Fibroblast of skin of right biceps (primary cell): ENCODE measurements around the gene TADA2A.
"Not testable (repeated sequence)": the region's sequence is repeated elsewhere in the genome, so short reads cannot be mapped to it uniquely, and the experiment has no call there.

Experiments used
- DNase-seq: peaks from one replicate; pipeline ENCODE4 v3.0.0-alpha.2; 2013

Gene TADA2A

DNA sequence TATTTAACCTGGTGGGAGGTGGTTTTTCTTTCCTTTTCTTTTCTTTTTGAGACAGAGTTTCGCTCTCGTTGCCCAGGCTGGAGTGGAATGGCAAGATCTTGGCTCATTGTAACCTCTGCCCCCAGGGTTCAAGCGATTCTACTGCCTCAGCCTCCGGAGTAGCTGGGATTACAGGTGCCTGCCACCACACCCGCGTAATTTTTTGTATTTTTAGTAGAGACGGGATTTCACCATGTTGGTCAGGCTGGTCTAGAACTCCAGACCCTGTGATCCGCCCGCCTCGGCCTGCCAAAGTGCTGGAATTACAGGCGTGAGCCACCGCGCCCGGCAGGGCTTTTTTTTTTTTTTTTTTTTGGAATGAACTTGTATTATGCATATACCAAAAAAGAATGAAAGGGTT lies 1.2 kb upstream of the TADA2A start:
- not testable (repeated sequence) for DNase-seq

DNA sequence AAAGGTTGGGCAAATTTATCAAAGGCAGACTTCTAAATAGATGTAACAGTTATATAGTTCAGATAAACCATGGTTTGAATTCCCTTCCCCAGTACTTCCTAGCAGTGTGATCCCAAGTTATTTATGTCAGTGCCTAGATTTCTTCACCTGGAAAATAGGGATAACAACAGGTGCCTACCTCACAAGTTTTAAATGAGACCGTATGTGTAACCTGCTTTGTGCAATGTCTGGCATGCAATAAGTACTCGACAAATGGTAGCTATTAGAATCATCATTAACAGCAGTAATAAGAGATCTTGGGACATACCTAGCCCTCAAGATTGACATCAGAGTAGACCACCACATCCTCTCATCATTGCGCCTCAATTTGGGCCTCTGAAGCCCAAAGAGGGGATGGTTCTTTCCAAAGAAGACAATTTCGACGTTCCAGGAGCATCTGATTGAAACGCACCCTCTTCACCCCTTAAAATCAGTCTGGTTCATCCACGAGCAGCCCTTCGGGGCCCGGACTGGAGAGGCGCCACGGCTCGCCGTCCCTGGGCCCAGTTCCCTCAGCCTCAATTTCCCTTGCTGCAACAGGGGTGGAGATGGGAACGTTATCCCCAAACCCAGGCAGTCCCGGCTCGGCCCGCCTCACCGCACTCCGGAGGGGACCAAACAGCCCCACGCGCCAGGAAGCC lies 591 bp upstream of the TADA2A start:
- DNase-seq = no peak

DNA sequence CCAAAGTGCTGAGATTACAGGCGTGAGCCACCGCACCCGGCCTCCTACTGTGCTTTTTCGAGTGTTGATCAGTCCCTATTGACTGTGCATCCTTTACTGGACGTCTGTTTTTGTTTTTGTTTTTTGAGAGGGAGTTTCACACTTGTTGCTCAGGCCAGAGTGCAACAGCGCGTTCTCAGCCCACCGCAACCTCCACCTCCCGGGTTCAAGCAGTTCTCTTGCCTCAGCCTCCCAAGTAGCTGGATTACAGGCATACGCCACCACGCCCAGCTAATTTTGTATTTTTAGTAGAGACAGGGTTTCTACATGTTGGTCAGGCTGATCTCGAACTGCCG lies 1.4 kb downstream of the TADA2A start:
- DNase-seq = not testable (repeated sequence)

DNA sequence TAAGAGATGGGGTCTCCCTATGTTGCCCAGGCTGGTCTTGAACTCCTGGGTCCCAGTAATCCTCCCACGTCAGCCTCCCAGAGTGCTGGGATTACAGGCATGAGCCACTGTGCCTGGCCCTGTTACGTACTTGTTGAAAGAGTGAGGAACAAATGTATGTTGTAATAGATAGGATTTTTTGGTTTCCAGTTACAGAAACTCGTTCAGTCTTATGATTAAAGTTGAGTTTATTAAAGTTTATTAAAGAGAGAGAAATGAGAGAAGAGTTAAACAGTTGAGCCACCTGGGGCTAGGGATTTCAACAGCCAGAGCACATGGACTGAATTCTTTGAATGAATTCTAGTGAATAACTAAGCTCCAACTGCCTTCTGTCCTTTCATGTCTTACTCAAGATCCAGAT lies 3.7 kb downstream of the TADA2A start:
- no peak for DNase-seq

DNA sequence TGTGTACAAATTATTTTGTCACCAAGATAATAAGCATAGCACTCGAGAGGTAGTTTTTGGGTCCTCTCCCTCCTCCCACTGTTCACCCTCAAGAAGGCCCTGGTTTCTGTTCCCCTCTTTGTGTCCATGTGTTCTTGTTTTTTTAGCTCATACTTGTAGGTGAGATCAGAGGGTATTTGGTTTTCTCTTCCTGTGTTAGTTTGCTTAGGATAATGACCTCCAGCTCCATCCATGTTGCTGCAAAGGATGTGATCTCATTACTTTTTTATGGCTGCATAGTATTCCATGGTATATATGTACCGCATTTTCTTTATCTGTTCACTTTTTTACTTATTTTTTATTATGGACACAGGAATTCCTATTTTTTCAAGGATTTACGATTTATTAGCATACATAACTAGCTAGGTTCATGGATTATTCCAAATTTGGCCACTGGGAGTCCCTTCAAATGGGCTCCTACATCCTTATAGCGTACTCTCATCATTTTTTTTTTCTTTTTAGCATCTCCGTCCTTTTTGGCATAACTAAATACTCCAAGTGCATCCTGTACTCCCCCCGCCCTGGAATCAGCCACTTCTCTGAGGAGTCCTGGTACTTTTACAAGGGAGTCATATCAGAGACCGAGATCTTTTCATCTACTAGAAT lies 7.3 kb downstream of the TADA2A start:
- no peak for DNase-seq

DNA sequence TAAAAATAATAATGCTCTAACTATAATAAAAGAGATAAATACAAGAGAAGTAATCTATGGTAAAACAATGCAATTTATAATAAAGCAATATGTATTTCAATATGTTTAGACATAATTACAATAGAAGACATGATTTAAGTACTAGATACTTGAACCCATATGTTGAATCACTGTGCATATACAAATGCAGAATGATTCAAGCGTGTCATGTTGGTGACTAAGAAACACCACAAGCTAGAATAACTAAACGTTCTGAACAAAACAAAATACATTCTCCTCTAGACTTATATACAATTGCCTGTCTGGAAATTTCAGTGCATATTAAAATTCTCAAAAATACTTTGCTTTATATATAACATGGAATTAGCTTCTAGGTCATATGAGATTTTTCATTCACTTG lies 11.2 kb downstream of the TADA2A start:
- peak; percentile 42 for DNase-seq

DNA sequence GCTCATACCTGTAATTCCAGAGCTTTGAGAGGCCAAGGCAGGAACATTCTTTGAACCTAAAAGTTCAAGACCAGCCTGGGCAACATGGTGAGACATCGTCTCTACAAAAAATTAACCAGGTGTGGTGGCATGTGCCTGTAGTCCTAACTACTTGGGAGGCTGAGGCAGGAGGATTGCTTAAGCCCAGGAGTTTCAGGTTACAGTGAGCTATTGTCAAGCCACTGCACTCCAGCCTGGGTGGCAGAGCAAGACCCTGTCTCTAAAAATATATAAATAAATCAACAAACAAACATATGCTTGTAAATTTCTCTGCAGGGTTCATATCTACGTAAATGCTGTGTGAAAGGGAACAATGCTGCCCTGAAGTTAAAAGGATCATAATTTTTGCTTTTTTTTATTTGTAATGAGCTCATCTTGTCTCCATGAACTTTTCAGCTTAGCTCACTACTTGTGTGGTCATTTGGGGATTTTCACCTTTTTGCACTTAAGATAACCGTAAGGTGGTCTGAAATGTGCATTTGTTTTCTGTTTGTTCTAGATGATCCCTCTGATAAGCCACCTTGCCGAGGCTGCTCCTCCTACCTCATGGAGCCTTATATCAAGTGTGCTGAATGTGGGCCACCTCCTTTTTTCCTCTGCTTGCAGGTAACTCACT lies 16.4 kb downstream of the TADA2A start:
- no peak for DNase-seq

DNA sequence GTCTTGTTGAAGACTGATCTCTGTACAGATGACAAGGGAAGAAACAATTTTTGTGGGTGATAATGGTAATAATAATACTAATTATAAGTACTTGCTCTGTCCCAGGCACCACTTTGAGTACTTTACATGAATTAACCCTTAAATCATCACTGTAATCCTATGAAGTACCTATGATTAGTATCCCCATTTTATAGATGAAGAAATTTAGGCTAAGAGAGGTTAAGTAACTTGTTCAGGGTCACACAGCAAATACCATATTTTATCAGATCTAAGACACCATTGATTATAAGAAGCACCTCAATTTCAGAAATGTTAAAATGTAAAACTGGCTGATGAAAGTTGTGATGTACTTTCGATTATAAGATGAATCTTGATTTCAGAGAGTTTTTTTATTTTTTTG lies 18.6 kb downstream of the TADA2A start:
- DNase-seq = no peak

DNA sequence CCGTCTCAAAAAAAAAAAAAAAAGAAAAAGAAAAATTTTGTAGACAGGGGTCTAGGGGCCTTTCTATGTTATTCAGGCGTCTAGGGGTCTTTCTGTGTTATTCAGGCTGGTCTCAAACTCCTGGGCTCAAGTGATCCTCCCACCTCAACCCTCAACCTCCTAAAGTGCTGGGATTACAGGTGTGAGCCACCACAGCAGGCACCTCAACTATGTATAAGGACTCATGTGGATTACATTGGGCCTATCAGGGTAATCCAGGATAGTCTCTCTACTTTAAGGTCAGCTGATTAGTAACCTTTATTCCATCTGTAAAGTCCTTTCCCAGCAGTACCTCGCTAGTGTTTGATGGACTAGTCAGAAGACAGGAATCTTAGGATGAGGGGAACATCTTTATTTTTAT lies 22.4 kb downstream of the TADA2A start:
- no peak for DNase-seq

DNA sequence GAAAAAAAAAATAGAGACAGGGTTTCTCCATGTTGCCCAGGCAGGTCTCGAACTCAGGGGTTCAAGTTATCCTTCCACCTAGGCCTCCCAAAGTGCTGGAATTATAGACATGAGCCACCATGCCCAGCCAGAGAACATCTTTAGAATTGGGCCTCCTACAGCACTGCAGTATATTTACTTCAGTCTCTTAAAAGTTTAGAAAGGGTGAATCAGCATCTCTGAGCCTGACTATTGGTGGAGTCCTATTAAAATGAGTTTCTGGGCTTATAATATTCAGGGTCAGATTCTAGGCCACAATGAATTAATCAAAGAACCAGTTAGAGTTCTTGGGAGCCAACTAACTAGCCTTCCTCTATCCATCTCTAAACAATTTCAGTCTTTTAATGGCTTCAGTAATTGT lies 22.8 kb downstream of the TADA2A start:
- no peak for DNase-seq

DNA sequence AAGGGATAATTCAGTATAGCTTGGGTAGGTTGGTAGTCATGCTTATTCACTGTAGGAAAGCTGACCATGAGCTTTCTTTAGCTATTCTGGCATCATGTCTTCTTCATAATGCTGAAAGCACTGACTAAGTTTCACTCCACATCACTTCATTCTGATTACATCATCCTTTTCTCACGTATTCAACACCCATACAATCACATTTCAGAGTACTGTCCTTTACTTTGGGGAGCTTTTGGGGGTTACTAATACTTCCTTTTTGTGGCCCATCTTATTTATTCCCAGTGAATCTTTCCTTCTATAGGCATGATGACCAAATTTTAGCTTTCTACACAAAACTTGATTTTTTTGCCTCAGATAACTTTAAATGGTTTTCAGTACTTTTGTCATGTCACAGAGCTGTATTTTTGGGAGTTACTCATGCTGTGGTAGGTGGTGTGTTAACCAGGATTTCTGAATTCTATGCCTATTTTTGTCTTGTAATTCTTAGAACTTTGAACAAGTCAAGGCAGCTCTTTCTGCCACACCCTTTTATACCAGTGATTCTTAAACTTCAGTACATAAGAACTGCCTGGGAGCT lies 23.5 kb downstream of the TADA2A start:
- DNase-seq = peak; percentile 69

DNA sequence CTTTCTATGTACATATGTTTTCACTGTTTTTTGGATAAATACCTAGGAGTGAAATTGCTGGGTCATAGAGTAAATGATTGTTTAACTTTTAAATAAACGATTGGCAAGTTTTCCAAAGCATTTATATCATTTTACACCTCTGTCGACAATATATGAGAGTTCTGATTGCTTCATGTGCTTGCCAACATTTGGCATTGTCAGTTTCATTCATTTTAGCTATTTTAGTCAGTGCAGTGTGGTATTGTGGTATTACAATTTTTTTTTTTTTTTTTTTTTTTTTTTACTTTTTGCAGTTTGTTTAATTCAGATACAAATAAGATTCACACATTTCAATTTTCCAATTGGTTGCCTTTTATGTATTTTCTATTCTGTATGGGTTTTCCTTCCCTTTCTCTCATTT lies 26.0 kb downstream of the TADA2A start:
- no peak for DNase-seq

DNA sequence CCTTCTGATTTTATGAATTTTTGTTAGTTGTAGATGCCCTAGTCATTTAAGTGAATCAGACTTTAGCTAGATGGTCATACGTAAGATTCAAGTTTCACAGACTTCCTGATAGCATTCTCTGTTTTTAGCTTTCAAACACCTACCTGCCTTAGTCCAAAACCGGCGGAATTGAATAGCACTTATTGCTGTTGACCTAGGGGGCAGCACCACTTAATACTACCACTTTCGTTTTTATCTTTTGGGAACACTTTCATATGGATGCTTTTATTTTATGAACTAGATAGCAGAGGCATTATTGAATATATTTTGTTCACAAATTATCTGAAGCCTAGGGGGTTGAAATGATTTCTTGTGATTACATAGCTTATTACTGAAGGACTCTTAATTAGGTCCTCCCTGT lies 31.5 kb downstream of the TADA2A start:
- DNase-seq = no peak

DNA sequence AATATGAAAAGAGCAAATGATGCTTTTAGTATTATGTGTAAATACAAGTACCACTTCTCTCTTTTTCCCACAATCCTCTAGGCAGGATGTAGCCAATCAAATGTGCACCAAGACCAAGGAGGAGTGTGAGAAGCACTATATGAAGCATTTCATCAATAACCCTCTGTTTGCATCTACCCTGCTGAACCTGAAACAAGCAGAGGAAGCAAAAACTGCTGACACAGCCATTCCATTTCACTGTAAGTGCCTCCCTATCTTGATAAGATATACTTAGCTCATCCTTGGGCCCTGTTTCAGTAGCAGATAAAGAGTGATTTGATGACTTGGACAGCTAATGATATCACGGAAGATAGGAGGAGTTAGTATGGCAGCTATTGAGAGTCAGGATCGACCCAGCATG lies 33.7 kb downstream of the TADA2A start:
- no peak for DNase-seq

DNA sequence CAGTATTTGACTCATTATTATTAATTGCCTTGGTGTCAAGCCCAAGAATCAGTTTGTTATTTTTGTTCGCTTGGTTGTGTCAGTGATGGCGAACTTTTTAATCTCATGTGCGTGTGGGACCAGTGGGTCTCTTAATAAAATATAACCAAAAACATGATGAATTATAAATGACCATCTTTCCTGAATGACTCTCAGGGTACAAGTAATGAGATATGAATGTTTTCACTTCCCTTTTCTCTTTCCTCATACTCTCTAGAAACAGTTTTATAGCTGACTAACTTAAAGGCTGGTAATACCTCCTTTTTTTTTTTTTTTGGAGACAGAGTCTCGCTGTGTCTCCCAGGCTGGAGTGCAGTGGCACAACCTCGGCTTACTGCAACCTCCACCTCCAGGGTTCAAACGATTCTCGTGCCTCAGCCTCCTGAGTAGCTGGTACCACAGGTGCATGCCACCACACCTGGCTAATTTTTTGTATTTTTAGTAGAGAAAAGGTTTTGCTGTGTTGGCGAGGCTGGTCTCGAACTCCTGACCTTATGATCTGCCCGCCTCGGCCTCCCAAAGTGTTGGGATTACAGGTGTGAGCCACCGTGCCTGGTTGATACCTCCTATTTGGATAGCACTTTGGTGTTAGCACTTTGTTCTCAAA lies 34.8 kb downstream of the TADA2A start:
- peak; percentile 10 for DNase-seq

DNA sequence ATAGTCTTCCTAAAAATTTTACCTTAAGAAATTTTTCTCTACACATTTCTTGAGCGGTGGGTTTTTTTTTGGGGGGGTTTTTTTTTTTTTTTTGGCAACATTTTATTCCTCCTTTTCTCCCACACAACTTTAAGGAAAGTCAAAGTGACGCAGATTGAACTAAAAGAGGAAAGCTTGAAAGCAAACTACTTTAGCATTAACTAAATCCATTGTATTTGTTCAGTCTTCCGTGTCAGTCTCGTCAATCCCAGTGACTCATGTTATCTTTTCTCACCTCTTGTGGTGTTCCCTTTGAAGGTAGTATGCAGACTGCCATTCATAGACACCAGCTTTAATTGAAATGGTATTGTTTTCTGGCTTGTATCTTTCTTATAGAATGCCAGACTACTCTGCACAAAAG lies 39.3 kb downstream of the TADA2A start:
- no peak for DNase-seq

DNA sequence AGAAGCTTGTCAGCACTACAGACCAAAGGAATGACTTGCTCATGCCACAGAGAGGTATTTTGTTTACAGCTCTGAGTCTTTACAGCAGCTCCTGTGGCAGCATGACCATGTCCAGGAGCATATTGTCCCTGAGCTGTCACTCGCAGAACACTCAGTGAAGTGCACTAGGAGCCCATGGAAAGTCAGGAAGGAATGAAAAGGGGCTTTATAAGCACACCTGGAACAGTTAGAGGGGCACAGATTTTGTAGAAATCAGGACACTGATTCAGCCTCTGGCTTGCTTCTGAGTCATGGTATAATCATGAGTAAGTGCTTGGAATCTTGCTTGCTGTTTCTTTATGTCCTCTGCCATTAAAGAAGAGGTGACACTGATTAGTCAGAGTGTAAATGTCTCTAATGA lies 41.0 kb downstream of the TADA2A start:
- DNase-seq = peak; percentile 54

DNA sequence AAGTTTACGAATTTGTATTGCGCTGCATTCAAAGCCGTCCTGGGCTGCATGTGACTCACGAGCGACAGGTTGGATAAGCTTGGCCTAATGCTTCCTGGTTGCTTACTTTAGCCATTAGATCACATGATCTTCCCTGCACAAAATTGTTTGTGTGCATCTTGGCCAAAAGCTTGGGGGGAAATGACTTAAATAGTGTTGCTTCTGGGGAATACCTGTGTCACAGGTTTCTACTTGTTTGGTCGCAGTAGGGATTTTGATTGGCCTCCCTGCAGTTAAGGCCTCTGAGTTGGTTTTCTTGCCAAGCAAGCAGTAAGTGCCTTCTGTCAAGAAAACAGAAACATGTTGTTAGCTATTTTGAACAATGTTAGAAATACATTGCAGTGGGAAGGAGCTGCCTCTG lies 43.4 kb downstream of the TADA2A start:
- no peak for DNase-seq

DNA sequence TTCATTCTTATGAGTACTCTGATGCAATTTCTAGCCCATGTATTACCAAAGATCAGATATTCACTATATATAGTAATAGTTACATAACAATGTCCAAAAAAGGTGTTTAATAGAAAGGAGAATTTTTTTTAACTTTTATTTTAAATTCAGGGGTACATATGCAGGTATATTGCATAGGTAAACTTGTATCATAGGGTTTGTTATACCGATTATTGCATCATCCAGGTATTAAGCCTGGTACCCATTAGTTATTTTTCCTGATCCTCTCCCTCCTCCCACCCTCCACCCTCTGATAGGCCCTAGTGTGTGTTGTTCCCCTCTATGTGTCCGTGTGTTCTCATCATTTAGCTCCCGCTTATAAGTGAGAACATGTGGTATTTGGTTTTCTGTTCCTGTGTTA lies 51.1 kb downstream of the TADA2A start:
- DNase-seq = not testable (repeated sequence)

DNA sequence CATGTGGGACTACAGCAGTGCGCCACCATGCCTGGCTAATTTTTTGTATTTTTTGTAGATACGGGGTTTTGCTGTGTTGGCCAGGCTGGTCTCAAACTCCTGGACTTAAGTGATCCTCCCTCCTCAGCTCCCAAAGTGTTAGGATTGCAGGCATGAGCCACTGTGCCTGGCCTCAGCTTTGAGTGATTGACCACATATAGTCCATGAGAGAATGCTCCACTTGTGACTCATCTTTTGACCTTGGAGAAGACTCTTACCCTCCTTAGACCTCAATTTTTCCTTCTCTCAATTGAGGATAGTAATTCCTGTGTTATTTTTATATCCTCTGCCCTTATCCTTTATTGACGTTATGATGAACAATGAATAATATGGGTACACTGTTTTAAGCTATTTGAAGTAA lies 52.1 kb downstream of the TADA2A start:
- DNase-seq = peak; percentile 84

DNA sequence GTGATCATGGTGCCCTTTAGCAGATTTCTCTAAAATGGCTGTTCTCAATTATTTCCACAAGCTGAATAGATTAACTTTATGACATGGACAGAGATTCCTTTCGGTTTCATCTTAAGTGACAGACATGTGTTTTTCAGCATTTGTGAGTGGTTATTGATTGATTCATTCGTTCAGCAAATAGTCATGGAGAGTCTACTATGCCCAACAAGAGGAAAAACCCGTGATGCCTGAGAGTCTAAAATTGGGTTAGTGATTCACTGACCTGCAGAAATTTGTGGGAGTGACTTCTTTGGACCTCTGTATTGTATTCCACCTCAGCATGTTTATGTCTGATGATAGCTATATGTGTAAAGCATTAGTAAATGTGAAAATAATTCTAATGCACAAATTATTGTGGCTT lies 55.0 kb downstream of the TADA2A start:
- DNase-seq = peak; percentile 19

DNA sequence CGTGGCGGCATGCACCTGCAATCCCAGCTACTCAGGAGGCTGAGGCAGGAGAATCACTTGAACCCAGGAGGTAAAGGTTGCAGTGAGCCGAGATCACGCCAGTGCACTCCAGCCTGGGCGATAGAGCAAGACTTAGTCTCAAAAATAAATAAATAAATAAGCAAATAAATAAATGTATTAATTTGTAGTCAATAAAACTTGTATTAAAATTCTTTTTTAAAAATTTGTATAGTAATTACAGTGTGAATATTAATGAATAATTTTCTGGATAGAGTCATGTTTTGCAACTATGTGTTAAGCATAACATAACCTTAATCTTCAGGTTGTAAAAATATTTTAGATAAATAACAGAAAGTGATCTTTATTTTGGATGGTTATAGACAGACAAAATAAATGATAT lies 55.8 kb downstream of the TADA2A start:
- DNase-seq = no peak

DNA sequence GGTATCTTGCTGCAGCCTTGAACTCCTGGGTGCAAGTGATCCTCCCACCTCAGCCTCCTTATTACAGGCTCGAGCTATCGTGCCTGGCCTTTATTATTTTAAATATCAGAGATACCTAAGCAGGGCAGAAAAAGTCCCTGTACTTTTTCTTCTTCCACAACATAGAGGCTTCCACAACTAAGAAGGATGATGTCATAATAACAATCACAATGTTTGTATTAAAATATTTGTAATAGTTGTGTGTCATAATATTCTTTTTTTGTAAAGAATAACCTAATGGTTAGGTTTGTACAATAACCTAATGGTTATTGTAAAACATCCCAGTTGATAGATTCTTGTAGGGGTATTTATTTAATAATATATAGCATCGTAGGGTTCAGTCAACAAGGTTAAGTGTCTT lies 56.4 kb downstream of the TADA2A start:
- DNase-seq = no peak
